Metanephros (tissue), 2 donors: Measurements from ENCODE around the gene MFSD11. TPM values are rescaled to one million over a fixed set of nuclear protein-coding genes. Genes with fewer than 3 reads are reported as not detected.

ENCODE experiments used
- small RNA-seq: library from RNA; depleted of rRNA; stranded (forward); fragments of <200 nt; gene quantifications from one replicate; pipeline ENCODE3, GENCODE V24; 2014; ENCODE audit warnings: low replicate concordance
- total RNA-seq: library from RNA; depleted of rRNA; stranded (reverse); fragments of >200 nt; gene quantifications from one replicate; pipeline ENCODE4 v1.2.3, GENCODE V29; 2014

Gene MFSD11
- total RNA-seq, result 43.8 TPM

DNA sequence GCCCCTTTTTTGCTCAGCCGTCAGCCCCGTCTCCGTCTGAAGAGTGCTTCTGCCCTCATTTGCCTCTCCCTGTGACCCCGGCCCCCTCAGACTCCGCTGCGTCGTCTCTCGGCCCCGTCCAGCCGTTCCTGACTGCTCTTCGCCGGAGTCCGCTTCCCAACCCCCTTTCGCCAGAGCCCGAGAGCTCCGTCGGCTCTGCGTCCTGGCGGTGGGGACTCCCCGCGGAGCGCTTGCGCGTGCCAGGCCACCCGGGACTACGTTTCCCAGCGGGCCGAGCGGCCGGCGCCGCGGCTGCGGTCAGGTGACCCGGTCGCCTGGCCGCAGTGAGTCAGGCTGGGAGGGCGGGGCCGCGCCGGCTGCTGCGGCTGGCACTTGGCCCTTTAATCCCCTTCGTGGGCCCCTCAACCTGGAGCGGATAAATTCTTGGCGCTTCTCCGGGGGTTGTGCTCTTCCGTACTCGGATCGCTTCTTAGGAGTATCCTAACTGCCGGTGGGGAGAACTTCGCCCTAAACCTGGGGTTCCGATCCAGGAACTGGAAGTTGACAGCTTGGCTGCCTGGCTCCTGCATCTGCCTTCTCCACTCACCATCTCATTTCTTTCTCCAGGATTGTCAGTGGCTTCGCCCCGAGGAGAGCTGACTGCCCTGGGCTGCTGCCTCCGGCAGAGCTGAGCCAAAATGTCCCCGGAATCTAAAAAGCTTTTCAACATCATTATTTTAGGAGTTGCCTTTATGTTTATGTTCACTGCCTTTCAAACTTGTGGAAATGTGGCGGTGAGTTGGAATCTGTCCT, at the start of gene MFSD11:
Gene MFSD11 (plus strand): TSS at position 444 of the 792 bp plus-strand sequence. CDS start 234 bp downstream, at position 678.

DNA sequence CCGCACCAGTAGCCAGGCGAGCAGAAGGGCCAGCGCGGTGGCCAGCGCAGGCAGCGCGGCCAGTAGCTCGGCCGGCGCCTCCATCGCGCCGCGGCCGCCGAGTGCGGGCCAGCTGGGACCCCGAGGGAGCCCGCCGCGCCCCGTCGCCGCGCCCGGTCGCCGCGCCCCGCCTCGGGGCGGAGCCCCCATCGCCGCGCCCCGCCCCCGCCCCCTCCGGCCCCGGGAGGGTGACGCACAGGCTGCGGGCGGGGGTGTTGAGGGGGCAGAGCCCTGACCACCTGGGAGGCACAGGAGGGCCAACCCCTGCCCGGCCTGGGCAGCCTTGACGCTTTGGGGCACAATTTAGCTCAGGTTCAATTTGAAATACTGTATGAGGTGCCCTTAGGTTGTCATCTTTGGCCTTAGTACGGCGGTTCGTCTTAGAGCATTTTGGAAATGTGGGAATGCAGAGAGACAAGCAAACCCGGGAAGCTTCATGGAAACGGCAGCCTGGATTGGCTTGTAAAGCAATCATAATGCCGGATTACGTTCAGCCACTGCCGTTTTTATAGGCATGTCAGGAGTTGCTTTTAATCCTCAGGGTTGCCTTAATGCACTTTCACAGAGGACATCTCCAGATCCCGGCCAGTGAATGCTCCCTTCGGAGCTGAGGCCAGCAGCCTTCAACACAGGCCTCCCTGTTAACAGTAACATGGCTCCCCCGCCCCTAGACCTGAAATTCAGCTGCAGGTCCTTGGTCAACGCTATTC, 26.9 kb upstream of the MFSD11 start, which contains the start of gene MXRA7:
Gene MXRA7 (minus strand): TSS at position 103 of the 749 bp plus-strand sequence. CDS start 19 bp downstream, at position 84.

DNA sequence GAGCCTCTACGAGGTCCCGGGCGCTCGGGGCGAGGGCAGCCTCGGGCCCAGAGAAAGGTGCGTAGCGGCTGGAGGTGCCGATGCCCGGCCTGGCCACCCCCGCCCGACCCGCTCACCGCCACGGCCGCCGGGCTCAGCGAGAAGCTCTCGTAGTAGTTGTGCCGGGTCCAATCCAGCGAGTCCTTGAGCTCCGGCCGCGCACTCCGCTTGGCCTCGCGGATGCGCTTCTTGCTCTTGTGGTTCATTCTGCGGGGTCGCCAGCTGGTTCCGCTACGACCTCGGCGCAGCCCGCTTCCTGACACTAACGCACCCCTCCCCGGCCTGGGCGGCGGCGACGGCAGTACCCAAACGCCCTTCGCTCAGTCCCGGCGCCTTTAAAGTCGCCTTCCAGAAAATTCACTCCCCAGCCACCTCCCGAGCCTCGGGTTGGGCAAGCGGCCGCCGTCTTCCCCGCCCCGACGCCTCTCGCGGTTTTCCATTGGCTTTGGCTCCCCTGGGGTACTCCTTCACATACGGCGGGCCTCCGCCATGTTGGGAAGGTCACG, 11.6 kb upstream of the MFSD11 start, which contains the start of gene JMJD6:
Gene JMJD6 (minus strand): TSS at position 376 of the 545 bp plus-strand sequence. CDS start 131 bp downstream, at position 245.

DNA sequence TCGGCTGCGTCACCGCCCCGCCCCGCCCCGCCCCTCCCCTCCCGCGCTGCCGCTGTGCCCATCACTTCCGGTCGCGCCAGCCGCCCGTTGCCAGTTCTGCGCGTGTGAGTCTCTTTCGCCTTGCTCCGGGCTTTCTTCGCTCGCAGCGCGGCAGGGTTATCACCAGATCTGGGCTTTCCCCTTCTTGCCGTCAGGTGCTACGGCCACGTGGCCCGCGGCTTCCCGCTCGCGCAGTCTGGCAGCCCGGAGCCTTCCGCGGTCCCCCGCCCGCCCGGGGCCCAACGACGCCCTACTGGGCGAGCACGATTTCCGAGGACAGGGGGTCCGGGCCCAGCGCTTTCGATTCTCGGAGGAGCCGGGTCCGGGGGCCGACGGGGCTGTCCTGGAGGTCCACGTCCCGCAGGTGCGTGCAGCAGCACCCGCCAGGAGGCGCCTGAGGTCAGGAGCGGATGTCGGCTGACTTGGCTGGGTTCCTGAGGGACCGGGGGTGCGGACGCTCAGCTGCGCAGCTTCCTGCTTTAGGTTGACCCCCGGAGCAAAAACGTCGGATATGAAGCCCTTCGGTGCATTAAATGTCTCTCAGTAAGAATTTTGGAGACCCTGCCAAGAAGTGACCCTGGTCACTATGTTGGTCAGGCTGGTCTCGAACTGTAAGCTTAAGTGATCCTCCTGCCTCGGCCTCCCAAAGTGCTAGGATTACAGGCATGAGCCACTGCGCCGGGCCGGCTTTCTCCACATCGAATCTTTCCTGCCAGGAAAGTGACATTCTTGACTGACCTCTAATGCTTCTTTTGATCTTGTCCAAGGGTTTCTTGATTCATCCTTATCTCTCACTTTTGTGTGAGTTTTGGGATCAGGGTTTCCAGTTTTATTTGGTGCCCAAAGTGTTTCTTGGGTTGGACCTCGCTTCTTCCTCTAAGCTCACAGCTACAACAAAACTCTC, 10.9 kb upstream of the MFSD11 start, which contains the start of gene METTL23:
Gene METTL23 (plus strand): TSS at position 64 of the 943 bp plus-strand sequence. CDS start 2,872 bp downstream, outside the sequence.

DNA sequence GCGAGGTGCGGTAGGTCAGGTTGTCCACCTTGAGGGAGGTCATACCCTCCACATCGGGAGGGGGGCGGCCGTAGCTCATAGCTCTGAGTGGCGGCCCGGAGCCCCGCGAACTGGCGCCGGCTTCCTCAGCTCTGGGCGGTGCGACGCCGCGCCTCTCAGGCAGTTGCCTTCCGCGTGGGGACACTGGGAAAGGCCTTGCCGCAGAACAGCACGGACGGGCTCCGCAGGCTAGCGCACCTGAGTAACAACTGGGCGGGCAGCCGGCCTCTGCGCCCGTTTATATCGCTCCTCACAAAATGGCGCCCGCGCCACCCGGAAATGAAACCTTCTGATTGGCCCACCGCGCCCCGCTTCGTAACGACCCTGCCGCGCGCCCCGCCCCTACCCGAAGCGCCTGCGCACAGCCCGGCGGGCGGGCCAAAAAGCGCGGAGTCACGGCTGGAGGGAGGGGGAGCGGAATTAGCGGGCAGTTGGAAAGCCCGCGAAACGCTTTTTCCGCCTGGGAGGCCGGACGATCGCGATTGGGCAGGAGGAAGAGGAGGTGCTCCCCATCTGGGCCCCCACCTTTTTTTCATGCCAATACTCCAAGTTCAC, 740 bp upstream of the MFSD11 start, which contains the start of gene SRSF2:
Gene SRSF2 (minus strand): TSS at position 250 of the 594 bp plus-strand sequence. CDS start 171 bp downstream, at position 79.

Small RNAs within 50 kb of the gene (small RNA-seq; reads per million reads assigned to genes)
- gene AC005837.3 (not detected), gene RF02271 (not detected), gene RNU6-97P (not detected), gene RNY4P36 (not detected)

Other genes starting within 250 kb of the MFSD11 start
- gene RHBDF2, start 236.7 kb upstream of the MFSD11 start, total RNA-seq, result 12.9 TPM
- 18.4 TPM for gene CYGB, start 200.4 kb upstream of the MFSD11 start, total RNA-seq
- 4.6 TPM for gene PRCD, start 198.1 kb upstream of the MFSD11 start, total RNA-seq
- 6.9 TPM for gene ST6GALNAC2, start 152.3 kb upstream of the MFSD11 start, total RNA-seq
- gene ST6GALNAC1, start 94.4 kb upstream of the MFSD11 start, total RNA-seq, result 0.12 TPM
- gene MXRA7, start 27.2 kb upstream of the MFSD11 start, total RNA-seq, result 67.4 TPM
- gene JMJD6, start 11.5 kb upstream of the MFSD11 start, total RNA-seq, result 25.2 TPM
- gene METTL23, start 11.3 kb upstream of the MFSD11 start, total RNA-seq, result 32.1 TPM
- gene SRSF2, start 788 bp upstream of the MFSD11 start, total RNA-seq, result 437 TPM
- gene MGAT5B, start 130.3 kb downstream of the MFSD11 start, total RNA-seq, result 1.5 TPM